ENCODE results near the gene DNAJB2. TPM values are rescaled to one million over a fixed set of nuclear protein-coding genes. Genes with fewer than 3 reads are reported as not detected.

Gene DNAJB2
- total RNA-seq = 10 to 100 TPM; 38.2 to 40.9 TPM

DNA sequence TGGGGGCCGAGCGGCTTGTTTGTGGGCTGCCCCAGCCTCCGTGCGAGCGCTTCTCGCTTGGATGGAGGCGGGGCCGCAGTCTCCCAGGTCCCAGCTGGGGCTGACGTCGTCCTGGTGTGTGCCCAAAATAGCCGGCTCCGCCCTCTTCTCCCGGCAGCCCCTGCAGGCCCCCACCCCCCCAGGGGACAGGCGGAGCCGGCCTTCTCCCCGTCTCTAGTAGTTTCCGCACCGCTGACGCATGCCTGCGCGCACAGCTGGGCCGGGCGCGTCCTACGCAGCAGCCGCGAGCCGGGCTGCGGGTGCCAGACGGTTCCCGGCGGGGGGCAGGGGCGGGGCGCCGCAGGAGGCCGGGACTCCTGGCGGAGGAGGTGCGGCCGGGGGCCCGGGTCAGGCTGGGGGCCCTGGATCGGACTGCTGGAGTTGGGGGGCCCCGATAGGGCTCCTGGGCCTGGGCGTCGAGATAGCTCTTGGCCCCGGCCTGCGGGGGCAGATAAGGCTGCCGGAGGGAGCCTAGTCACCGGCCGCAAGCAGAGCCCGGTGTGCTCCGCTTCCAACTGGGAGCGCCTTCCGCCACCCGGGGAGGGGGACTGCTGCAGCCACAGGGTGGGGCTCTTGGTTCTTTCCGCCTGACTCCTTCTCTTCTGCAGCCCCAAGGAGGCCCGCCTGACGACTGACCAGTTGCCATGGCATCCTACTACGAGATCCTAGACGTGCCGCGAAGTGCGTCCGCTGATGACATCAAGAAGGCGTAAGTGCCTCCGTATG, at the start of gene DNAJB2:
TSS of gene DNAJB2 (plus strand) at position 216 of the 765 bp plus-strand sequence. CDS start at position 684, 468 bp downstream.
- peak within 1 kb of the TSS; percentile 96 for H3K4me3 Mint-ChIP-seq

DNA sequence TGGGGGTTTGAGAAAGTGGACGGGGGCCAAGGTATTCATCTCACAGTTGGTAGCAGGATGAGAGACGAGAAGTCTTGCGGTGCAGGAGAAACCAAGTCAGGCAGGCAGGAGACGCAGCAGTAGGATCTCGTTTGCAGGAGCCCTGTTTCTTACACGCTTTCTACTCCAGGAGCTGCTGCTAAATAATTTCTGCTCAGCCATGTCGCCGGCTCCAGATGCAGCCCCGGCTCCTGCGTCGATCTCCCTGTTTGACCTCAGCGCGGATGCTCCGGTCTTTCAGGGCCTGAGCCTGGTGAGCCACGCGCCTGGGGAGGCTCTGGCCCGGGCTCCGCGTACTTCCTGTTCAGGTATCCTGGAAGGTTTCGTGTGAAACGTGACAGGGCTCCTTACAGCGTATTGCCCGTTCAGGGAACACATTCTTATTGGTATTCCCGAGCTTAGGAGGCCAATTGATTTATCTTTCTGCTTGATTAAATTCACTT, 49.1 kb upstream of the DNAJB2 start:
- Mint-ChIP-seq H3K4me3 (peak overlapping the region; percentile 98), H3K27ac (peak overlapping the region; percentile 100), H3K27me3 (no peaks in the 10 kb centered on the region), H3K36me3 (ENCODE audit: low read depth) (peaks cover 60% of the 10 kb centered on the region), H3K4me1 (peaks cover 60% of the 10 kb centered on the region), H3K9me3 (no peaks in the 10 kb centered on the region)
- DNase-seq = peak; percentile 56
- ChIA-PET CTCF (interaction anchor here (0.7 to 2.2 kb wide), 9 partner anchors 12 to 159 kb away, joined by 3 to 14 read pairs (median 4); partner anchors contain the start of genes CNPPD1, GLB1L and STK16), POLR2A (interaction anchor here (1.2 kb wide), 1 partner anchor 24 kb away, joined by 3 read pairs; the partner anchor contains the start of gene ZFAND2B)

More for the DNA sequence above, at the start of gene DNAJB2:
- peak; percentile 99 for DNase-seq
- POLR2A ChIA-PET = interaction anchor here (0.9 to 1.6 kb wide), 2 partner anchors 25 to 32 kb away, joined by 6 read pairs; no protein-coding TSS in a partner anchor
- H3K4me1 Mint-ChIP-seq = peaks cover 41% of the 10 kb centered on the region
- peak within 1 kb of the TSS; percentile 99 for H3K27ac Mint-ChIP-seq
- CTCF ChIA-PET = interaction anchor here (1.2 to 15.6 kb wide), 9 partner anchors 9 to 103 kb away, joined by 3 to 194 read pairs (median 9); partner anchors contain the start of genes CNPPD1, TUBA4A and TUBA4B
- H3K36me3 Mint-ChIP-seq (ENCODE audit: low read depth) = peaks cover 20% of the 10 kb centered on the region
- H3K27me3 Mint-ChIP-seq = no peaks in the 10 kb centered on the region
- no peaks in the 10 kb centered on the region for H3K9me3 Mint-ChIP-seq

DNA sequence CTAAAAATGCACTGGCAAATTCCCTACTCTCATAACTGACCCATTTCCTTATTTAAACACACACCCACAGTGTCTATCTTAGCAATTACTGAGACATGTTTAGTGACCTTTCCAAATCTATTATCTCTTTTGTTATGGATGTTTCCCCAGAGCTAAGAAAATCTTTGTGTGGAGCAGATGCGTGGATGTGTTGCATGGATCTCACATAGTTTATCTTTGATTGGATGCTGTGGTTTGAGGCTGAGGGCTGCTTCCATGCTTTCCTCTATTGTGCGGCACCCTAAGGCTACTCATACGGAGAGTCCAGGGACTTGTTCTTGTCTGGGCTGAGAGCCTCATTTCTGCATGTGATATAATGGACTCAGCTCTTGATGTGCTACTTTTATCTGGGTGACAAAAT, 44.8 kb upstream of the DNAJB2 start:
- H3K4me3 Mint-ChIP-seq = no peak overlapping the region
- no peaks in the 10 kb centered on the region for H3K27me3 Mint-ChIP-seq
- ChIA-PET CTCF (interaction anchor here (1.0 to 2.0 kb wide), 3 partner anchors 11 to 61 kb away, joined by 3 to 6 read pairs (median 4); partner anchors contain the start of genes GLB1L and STK16), POLR2A (no interaction called here)
- no peak overlapping the region for H3K27ac Mint-ChIP-seq
- no peaks in the 10 kb centered on the region for H3K9me3 Mint-ChIP-seq
- H3K4me1 Mint-ChIP-seq = peaks cover 35% of the 10 kb centered on the region
- no peak for DNase-seq
- peaks cover 69% of the 10 kb centered on the region for H3K36me3 Mint-ChIP-seq (ENCODE audit: low read depth)

DNA sequence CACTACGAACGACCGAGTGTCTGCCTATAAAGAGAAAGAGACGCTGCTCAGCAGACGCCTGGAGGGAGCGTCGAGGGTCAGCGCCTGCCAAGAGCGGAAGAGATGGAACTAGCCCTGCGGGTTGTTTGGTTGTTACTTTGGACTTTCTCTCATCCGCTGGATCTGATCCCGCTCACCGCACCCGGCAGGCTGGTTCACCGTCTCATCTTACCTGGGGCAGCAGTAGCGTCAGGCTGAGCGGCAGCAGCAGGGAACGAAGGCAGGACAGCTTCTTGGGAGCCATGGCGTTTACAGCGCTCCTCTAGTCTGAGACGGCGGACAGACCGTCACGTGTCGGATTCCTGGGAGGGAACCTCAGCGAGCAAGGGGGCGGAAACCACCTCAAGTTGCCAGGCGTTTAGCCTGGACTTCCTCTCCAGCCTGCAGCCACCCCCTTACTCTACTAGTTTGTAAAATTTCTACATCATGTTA, 35.8 kb upstream of the DNAJB2 start:
- Mint-ChIP-seq H3K9me3 (no peaks in the 10 kb centered on the region), H3K27me3 (no peaks in the 10 kb centered on the region), H3K27ac (peak overlapping the region; percentile 59), H3K36me3 (ENCODE audit: low read depth) (peaks cover 21% of the 10 kb centered on the region), H3K4me3 (peak overlapping the region; percentile 5), H3K4me1 (peaks cover 45% of the 10 kb centered on the region)
- CTCF ChIA-PET = interaction anchor here (1.1 to 1.2 kb wide), 2 partner anchors 13 to 15 kb away, joined by 3 to 4 read pairs; no protein-coding TSS in a partner anchor
- POLR2A ChIA-PET = no interaction called here
- no peak for DNase-seq

GRCh38 chr2:219244789-219245147, 34.4 kb upstream of the DNAJB2 start:
- CTCF ChIA-PET = interaction anchor here (0.9 to 2.9 kb wide), 13 partner anchors 10 to 347 kb away, joined by 3 to 15 read pairs (median 4); partner anchors contain the start of genes ABCB6, ANKZF1, ATG9A and TUBA4A
- no peak for DNase-seq
- POLR2A ChIA-PET = interaction anchor here (1.0 to 1.4 kb wide), 2 partner anchors 9 to 10 kb away, joined by 4 to 5 read pairs; partner anchors contain the start of gene TUBA4A
- peak overlapping the region; percentile 99 for H3K27ac Mint-ChIP-seq
- H3K27me3 Mint-ChIP-seq = no peaks in the 10 kb centered on the region
- peaks cover 34% of the 10 kb centered on the region for H3K36me3 Mint-ChIP-seq (ENCODE audit: low read depth)
- H3K9me3 Mint-ChIP-seq = no peaks in the 10 kb centered on the region
- peak overlapping the region; percentile 99 for H3K4me3 Mint-ChIP-seq
- peaks cover 59% of the 10 kb centered on the region for H3K4me1 Mint-ChIP-seq

GRCh38 chr2:219245148-219245898, 33.8 kb upstream of the DNAJB2 start, which contains the start of the genes GLB1L and STK16:
Gene GLB1L, minus strand, starts transcription at chr2:219245444. Its CDS starts 1,871 bp downstream, at chr2:219243573.
Gene STK16, plus strand, starts transcription at chr2:219245479. Its CDS starts 521 bp downstream, at chr2:219246000.
- peaks cover 65% of the 10 kb centered on the region for H3K4me1 Mint-ChIP-seq
- DNase-seq = peak; percentile 89
- no peaks in the 10 kb centered on the region for H3K27me3 Mint-ChIP-seq
- peaks cover 40% of the 10 kb centered on the region for H3K36me3 Mint-ChIP-seq (ENCODE audit: low read depth)
- CTCF ChIA-PET = interaction anchor here (0.9 to 2.9 kb wide), 14 partner anchors 10 to 348 kb away, joined by 3 to 15 read pairs (median 4); partner anchors contain the start of genes ABCB6, ANKZF1, ATG9A and TUBA4A
- H3K9me3 Mint-ChIP-seq = no peaks in the 10 kb centered on the region
- H3K4me3 Mint-ChIP-seq = peak within 1 kb of the TSS; percentile 99
- peak within 1 kb of the TSS; percentile 99 for H3K27ac Mint-ChIP-seq
- POLR2A ChIA-PET = interaction anchor here (1.0 to 1.4 kb wide), 2 partner anchors 9 to 10 kb away, joined by 4 to 5 read pairs; partner anchors contain the start of gene TUBA4A

DNA sequence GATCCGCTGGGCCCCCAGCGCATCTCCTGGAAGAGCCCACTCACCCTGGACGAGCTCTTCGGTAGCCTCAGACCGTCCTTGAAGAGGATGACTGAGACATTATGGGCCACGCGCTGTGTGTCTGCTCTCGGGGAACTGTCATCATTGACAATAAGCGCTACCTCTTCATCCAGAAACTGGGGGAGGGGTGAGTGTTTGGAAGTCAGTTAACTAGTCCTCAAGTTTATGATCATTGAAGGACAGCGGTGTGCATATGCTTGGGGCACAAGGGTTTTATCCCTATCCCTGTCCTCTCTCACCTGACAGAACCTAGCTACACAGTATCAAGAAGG, 33.3 kb upstream of the DNAJB2 start:
- ChIA-PET POLR2A (interaction anchor here (1.4 kb wide), 1 partner anchor 8 kb away, joined by 5 read pairs; the partner anchor contains the start of gene TUBA4A), CTCF (interaction anchor here (0.9 to 2.9 kb wide), 11 partner anchors 9 to 348 kb away, joined by 3 to 15 read pairs (median 5); partner anchors contain the start of genes ANKZF1, ATG9A, TUBA4A and ZFAND2B)
- peak overlapping the region; percentile 99 for H3K27ac Mint-ChIP-seq
- H3K4me1 Mint-ChIP-seq = peaks cover 70% of the 10 kb centered on the region
- peak overlapping the region; percentile 99 for H3K4me3 Mint-ChIP-seq
- no peaks in the 10 kb centered on the region for H3K9me3 Mint-ChIP-seq
- DNase-seq = peak; percentile 32
- no peaks in the 10 kb centered on the region for H3K27me3 Mint-ChIP-seq
- H3K36me3 Mint-ChIP-seq (ENCODE audit: low read depth) = peaks cover 45% of the 10 kb centered on the region

- H3K27ac Mint-ChIP-seq = peak overlapping the region; percentile 99
These were observed 32.6 kb upstream of the DNAJB2 start for GRCh38 chr2:219246559-219246958.

GRCh38 chr2:219247678-219248642, 31.2 kb upstream of the DNAJB2 start:
- H3K27me3 Mint-ChIP-seq = no peaks in the 10 kb centered on the region
- peak overlapping the region; percentile 91 for H3K27ac Mint-ChIP-seq
- ChIA-PET CTCF (interaction anchor here (0.6 to 9.7 kb wide), 14 partner anchors 8 to 203 kb away, joined by 3 to 99 read pairs (median 4); partner anchors contain the start of genes ABCB6 and DNAJB2), POLR2A (interaction anchor here (1.0 kb wide), 1 partner anchor 31 kb away, joined by 6 read pairs; the partner anchor contains the start of gene DNAJB2)
- DNase-seq = peak; percentile 73
- H3K4me3 Mint-ChIP-seq = peak overlapping the region; percentile 99
- H3K9me3 Mint-ChIP-seq = no peaks in the 10 kb centered on the region
- H3K36me3 Mint-ChIP-seq (ENCODE audit: low read depth) = peaks cover 66% of the 10 kb centered on the region
- H3K4me1 Mint-ChIP-seq = peaks cover 86% of the 10 kb centered on the region

More at GRCh38 chr2:219246559-219246958, 32.6 kb upstream of the DNAJB2 start:
- CTCF ChIA-PET = interaction anchor here (1.5 to 2.9 kb wide), 3 partner anchors 8 to 44 kb away, joined by 6 to 15 read pairs (median 14); partner anchors contain the start of genes ANKZF1, ATG9A and TUBA4A
- POLR2A ChIA-PET = no interaction called here
- Mint-ChIP-seq H3K27me3 (no peaks in the 10 kb centered on the region), H3K4me3 (peak overlapping the region; percentile 99), H3K36me3 (ENCODE audit: low read depth) (peaks cover 52% of the 10 kb centered on the region), H3K4me1 (peaks cover 77% of the 10 kb centered on the region), H3K9me3 (no peaks in the 10 kb centered on the region)
- no peak for DNase-seq

DNA sequence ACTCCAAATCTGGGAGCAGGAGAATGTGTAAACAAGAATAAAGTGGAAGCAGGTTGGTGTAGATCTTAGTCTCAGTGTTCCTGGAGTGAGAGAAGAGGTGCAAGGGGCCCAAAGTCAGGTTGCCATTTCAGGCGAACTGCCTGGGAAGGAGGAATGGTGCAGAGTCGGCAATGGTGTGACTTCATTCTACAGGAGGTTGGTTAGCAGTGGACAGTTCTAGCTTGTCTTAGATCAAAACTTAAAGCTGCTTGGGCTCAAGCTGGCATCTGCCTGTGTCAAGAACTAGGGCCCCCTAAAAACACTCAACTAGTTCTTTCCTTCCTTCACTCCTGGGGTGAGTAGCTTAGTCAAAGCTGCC, 30.3 kb upstream of the DNAJB2 start:
- H3K4me3 Mint-ChIP-seq = peak overlapping the region; percentile 99
- no peaks in the 10 kb centered on the region for H3K9me3 Mint-ChIP-seq
- DNase-seq = no peak
- H3K4me1 Mint-ChIP-seq = peaks cover 79% of the 10 kb centered on the region
- H3K36me3 Mint-ChIP-seq (ENCODE audit: low read depth) = peaks cover 66% of the 10 kb centered on the region
- ChIA-PET POLR2A (no interaction called here), CTCF (interaction anchor here (1.0 to 9.7 kb wide), 11 partner anchors 10 to 74 kb away, joined by 3 to 99 read pairs (median 5); partner anchors contain the start of genes ABCB6 and DNAJB2)
- H3K27ac Mint-ChIP-seq = peak overlapping the region; percentile 91
- no peaks in the 10 kb centered on the region for H3K27me3 Mint-ChIP-seq

All from activated CD4-positive, alpha-beta T cell treated with anti-CD3 and anti-CD28 coated beads, Interleukin-2, amount 10 ng/mL, durations not matched to agents 7 days and 5 days (primary cell).